Esophagus (tissue), 2 donors: Measurements from ENCODE around the gene SORBS1. TPM values are rescaled to one million over a fixed set of nuclear protein-coding genes. Genes with fewer than 3 reads are reported as not detected.

Experiments
- H3K27ac ChIP-seq, 2 donors: one replicate each; pipeline ENCODE4 v1.5.1; 2013; ENCODE audit warnings: low read depth in 2 of 2, mild to moderate bottlenecking in 2 of 2, inconsistent platforms in 1 of 2, low read length in 1 of 2, moderate library complexity in 1 of 2
- H3K27me3 ChIP-seq, 2 donors: one replicate each; pipeline ENCODE4 v1.6.1; 2013; ENCODE audit warnings: low read length in 2 of 2, control low read depth in 1 of 2, mild to moderate bottlenecking in 1 of 2; ENCODE audit not compliant: insufficient read depth in 2 of 2, control insufficient read depth in 1 of 2
- H3K36me3 ChIP-seq, 2 donors: one replicate each; pipeline ENCODE4 v1.6.1; 2013; ENCODE audit warnings: low read length in 1 of 2; ENCODE audit not compliant: control insufficient read depth in 2 of 2, insufficient read depth in 2 of 2
- H3K4me1 ChIP-seq, 2 donors: one replicate each; pipeline ENCODE4 v1.6.1; 2013; ENCODE audit warnings: low read length in 1 of 2; ENCODE audit not compliant: control insufficient read depth in 2 of 2, insufficient read depth in 2 of 2
- H3K4me3 ChIP-seq, 2 donors: one replicate each; pipeline ENCODE4 v1.5.1; 2013; ENCODE audit warnings: low read length in 2 of 2, mild to moderate bottlenecking in 2 of 2, low read depth in 1 of 2, moderate library complexity in 1 of 2
- H3K9me3 ChIP-seq, 2 donors: one replicate each; pipeline ENCODE4 v1.6.1; 2013; ENCODE audit warnings: mild to moderate bottlenecking in 2 of 2, low read depth in 1 of 2, low read length in 1 of 2, moderate library complexity in 1 of 2; ENCODE audit not compliant: control insufficient read depth in 2 of 2, insufficient read depth in 1 of 2
- WGBS, 2 donors: extraction: QIAGEN DNeasy Blood & Tissue Kit; methylation state at CpG; one replicate each; pipeline ENCODE4 v1.1.7; 2013; 5-methylcytosine and 5-hydroxymethylcytosine counted together
- polyA plus RNA-seq, 2 donors: library from polyadenylated mRNA; stranded (reverse); fragments of 200-250 nt; gene quantifications; one replicate each; pipeline ENCODE4 v1.2.3, GENCODE V29; 2013
- donor health status: healthy with polysubstance abuse.
- donor health status: Bipolar disorder and iron deficiency.

The SORBS1 gene
- polyA plus RNA-seq, 2 donors = 32.7 to 66.3 TPM

- Histone ChIP-seq H3K4me1 (no peaks in the 10 kb centered on the region), H3K27ac (peak overlapping the region in 1 of 2 donors; percentile 33), H3K36me3 (no peaks in the 10 kb centered on the region), H3K9me3 (no peaks in the 10 kb centered on the region), H3K27me3 (no peaks in the 10 kb centered on the region), H3K4me3 (no peak overlapping the region)
- 71 to 81% methylated on average over 5 of the region's 5 CpGs for WGBS, 2 donors
Measured at GRCh38 chr10:95567903-95568630, 6.9 kb upstream of the SORBS1 start.

DNA sequence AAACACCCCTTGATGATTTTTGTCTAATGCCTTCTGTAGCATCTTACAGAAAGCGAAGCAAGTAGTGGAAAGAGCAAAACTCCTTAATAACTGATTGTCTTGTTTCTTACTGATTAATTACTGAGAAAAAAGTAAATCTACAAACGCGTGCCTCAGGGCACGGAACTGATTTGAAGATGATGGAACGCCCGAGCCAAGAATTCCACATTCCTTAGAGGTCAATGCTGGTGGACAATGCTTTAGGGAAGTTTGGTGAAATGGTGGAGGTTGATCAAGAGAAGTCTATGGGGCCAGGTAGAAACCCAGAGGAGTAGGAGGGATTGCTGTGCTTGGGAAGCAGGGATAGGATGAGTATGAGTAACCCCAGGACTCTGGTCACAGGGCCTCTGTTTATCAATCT, 5.0 kb upstream of the SORBS1 start:
- Histone ChIP-seq H3K4me1 (no peaks in the 10 kb centered on the region), H3K4me3 (no peak overlapping the region), H3K27ac (peak overlapping the region in 1 of 2 donors; percentile 60), H3K9me3 (no peaks in the 10 kb centered on the region), H3K27me3 (no peaks in the 10 kb centered on the region), H3K36me3 (no peaks in the 10 kb centered on the region)
- 78 to 81% methylated on average over 6 of the region's 6 CpGs for WGBS, 2 donors

GRCh38 chr10:95565336-95565735, 4.2 kb upstream of the SORBS1 start:
- Histone ChIP-seq H3K9me3 (no peaks in the 10 kb centered on the region), H3K27ac (peak overlapping the region; percentile 9 to 27), H3K4me3 (no peak overlapping the region), H3K36me3 (no peaks in the 10 kb centered on the region), H3K27me3 (no peaks in the 10 kb centered on the region), H3K4me1 (no peaks in the 10 kb centered on the region)
- 76 to 80% methylated on average over 7 of the region's 7 CpGs for WGBS, 2 donors

- Histone ChIP-seq H3K9me3 (no peaks in the 10 kb centered on the region), H3K27ac (no peak overlapping the region), H3K4me3 (no peak overlapping the region), H3K36me3 (no peaks in the 10 kb centered on the region), H3K4me1 (no peaks in the 10 kb centered on the region), H3K27me3 (no peaks in the 10 kb centered on the region)
- 93 to 95% methylated on average over 7 of the region's 7 CpGs for WGBS, 2 donors
Measured at GRCh38 chr10:95564291-95564690, 3.1 kb upstream of the SORBS1 start.

GRCh38 chr10:95562341-95562965, 1.3 kb upstream of the SORBS1 start:
- H3K4me3 ChIP-seq = no peak overlapping the region
- WGBS, 2 donors = 60 to 79% methylated on average over 7 of the region's 7 CpGs
- no peaks in the 10 kb centered on the region for H3K9me3 ChIP-seq
- H3K36me3 ChIP-seq = no peaks in the 10 kb centered on the region
- H3K27me3 ChIP-seq = no peaks in the 10 kb centered on the region
- H3K4me1 ChIP-seq = no peaks in the 10 kb centered on the region
- H3K27ac ChIP-seq = peak overlapping the region in 1 of 2 donors; percentile 2

DNA sequence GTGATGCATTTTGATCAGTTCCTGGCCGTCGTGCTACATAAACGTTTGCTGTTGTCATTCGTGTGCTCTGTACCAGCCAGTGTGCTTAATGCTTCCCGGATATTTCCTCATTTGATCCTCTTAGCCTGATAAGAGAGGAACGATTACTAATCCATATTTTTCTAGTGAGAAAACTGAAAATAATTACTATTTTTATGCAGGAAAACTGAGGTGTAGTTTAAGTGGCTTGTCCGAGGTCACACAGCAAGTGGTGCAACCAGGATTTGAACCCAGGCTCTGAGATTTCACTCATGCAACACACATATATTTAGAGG, 650 bp upstream of the SORBS1 start:
- WGBS, 2 donors = 40 to 53% methylated on average over 7 of the region's 7 CpGs
- H3K4me1 ChIP-seq = no peaks in the 10 kb centered on the region
- no peaks in the 10 kb centered on the region for H3K27me3 ChIP-seq
- no peaks in the 10 kb centered on the region for H3K9me3 ChIP-seq
- no peaks in the 10 kb centered on the region for H3K36me3 ChIP-seq
- H3K4me3 ChIP-seq = peak overlapping the region in 1 of 2 donors; percentile 44
- no peak overlapping the region for H3K27ac ChIP-seq

- Histone ChIP-seq H3K27me3 (no peaks in the 10 kb centered on the region), H3K4me3 (peak overlapping the region; percentile 70 to 74), H3K9me3 (no peaks in the 10 kb centered on the region), H3K27ac (peak overlapping the region; percentile 87), H3K4me1 (no peaks in the 10 kb centered on the region), H3K36me3 (no peaks in the 10 kb centered on the region)
- WGBS, 2 donors = 2 to 4% methylated on average over 39 to 48 of the region's 48 CpGs
Measured at GRCh38 chr10:95560278-95561176, 644 bp downstream of the SORBS1 start.

DNA sequence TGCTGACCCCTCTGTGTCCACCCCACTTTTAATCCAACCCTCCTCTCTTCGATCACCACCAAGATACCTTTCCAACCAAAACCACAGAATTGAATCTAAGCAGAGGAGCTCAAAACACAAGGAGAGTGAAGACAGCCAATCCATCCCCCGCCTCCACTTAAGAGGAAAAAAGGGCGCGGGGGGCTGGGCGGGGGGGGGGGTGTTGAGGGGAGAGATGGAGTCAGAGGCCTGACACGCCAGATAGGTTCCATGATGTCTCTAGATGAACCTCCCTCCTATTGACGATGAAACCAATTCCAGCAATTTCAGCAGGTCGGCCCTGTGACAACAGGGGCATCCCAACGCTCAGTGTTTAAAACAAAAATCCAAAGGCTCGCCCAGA, 1.3 kb downstream of the SORBS1 start:
- H3K4me3 ChIP-seq = peak overlapping the region; percentile 70 to 74
- no peaks in the 10 kb centered on the region for H3K4me1 ChIP-seq
- no peaks in the 10 kb centered on the region for H3K27me3 ChIP-seq
- no peaks in the 10 kb centered on the region for H3K36me3 ChIP-seq
- WGBS, 2 donors = 44 to 54% methylated on average over 10 of the region's 10 CpGs
- H3K27ac ChIP-seq = peak overlapping the region; percentile 47 to 87
- H3K9me3 ChIP-seq = no peaks in the 10 kb centered on the region

- Histone ChIP-seq H3K36me3 (no peaks in the 10 kb centered on the region), H3K4me3 (peak overlapping the region; percentile 18 to 74), H3K4me1 (no peaks in the 10 kb centered on the region), H3K9me3 (no peaks in the 10 kb centered on the region), H3K27ac (peak overlapping the region; percentile 47 to 87), H3K27me3 (no peaks in the 10 kb centered on the region)
- 48 to 66% methylated on average over 4 of the region's 4 CpGs for WGBS, 2 donors
Measured at GRCh38 chr10:95559471-95559870, 1.7 kb downstream of the SORBS1 start.
